H4 (cell line): ENCODE results near the gene SYNGR2. TPM values are rescaled to one million over a fixed set of nuclear protein-coding genes. Genes with fewer than 3 reads are reported as not detected.
"Not testable (repeated sequence)": the region's sequence is repeated elsewhere in the genome, so short reads cannot be mapped to it uniquely, and the experiment has no call there.

ENCODE experiments used
- DNase-seq: peaks from one replicate; pipeline ENCODE4 v3.0.0-alpha.2; 2015; ENCODE audit warnings: low spot score
- total RNA-seq: library from RNA; depleted of rRNA; stranded (reverse); fragments of >200 nt; shearing (Covaris generic); gene quantifications from 2 replicates; pipeline ENCODE4 v1.2.3, GENCODE V29; 2014

SYNGR2 gene
- total RNA-seq, 1 experiment from 2014 or later = 30.1 TPM

DNA sequence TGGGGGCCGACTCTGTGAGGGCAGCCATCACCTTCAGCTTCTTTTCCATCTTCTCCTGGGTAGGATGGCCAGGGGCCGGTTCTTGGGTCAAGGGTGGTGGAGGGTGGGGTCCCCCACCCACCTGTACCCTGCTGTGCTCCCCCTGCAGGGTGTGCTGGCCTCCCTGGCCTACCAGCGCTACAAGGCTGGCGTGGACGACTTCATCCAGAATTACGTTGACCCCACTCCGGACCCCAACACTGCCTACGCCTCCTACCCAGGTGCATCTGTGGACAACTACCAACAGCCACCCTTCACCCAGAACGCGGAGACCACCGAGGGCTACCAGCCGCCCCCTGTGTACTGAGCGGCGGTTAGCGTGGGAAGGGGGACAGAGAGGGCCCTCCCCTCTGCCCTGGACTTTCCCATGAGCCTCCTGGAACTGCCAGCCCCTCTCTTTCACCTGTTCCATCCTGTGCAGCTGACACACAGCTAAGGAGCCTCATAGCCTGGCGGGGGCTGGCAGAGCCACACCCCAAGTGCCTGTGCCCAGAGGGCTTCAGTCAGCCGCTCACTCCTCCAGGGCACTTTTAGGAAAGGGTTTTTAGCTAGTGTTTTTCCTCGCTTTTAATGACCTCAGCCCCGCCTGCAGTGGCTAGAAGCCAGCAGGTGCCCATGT, 3.3 kb downstream of the SYNGR2 start:
- DNase-seq = not testable (repeated sequence)

DNA sequence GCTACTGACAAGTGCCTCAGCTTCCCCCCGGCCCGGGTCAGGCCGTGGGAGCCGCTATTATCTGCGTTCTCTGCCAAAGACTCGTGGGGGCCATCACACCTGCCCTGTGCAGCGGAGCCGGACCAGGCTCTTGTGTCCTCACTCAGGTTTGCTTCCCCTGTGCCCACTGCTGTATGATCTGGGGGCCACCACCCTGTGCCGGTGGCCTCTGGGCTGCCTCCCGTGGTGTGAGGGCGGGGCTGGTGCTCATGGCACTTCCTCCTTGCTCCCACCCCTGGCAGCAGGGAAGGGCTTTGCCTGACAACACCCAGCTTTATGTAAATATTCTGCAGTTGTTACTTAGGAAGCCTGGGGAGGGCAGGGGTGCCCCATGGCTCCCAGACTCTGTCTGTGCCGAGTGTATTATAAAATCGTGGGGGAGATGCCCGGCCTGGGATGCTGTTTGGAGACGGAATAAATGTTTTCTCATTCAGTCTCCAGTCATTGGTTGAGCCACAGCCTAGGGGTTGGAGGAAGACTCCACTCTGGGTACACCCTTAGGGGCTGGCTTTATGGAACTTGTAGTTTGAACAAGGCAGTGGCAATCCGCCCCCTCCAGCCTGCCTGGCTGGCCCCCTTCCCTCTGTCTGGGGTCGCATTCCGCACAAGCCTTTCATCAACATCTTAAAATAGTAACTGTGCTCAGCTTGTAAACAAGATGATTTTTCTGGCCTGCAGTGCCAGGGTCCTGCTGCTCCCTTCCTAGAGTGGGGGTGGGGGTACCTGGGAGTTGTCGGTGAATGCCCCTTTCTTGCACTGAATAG, 4.1 kb downstream of the SYNGR2 start:
- DNase-seq = no peak

DNA sequence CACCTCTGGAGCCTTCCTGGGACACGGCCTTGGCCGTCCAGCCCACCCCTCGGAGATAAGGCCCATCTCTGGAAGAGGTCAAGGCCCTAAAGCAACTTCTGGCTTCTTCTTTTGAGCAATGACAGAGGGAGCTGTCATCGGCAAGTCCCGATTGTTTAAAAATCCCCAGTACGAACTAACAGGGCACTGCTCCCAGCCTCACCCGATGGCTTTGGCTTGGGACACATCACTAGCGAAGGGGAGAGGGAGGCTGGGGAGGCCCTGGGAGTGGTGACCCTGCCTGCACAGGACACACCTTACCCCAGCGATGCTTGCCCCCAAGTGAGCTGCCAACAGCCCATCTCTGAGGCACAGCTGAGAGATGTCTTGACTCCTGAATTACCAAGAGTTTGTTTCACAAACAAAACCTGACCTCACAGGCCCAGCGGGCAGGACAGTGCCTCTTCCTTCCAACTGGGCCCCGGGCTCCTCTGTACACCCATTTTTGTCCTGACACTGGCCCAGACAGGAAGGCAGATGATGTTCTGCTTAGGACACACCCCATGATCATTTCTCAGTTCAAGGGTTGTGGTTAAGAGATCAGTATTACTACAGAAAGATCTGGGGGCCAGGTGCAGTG, 4.8 kb downstream of the SYNGR2 start:
- DNase-seq = no peak

- no peak for DNase-seq
These were observed 6.0 kb downstream of the SYNGR2 start for GRCh38 chr17:78174346-78174869.

DNA sequence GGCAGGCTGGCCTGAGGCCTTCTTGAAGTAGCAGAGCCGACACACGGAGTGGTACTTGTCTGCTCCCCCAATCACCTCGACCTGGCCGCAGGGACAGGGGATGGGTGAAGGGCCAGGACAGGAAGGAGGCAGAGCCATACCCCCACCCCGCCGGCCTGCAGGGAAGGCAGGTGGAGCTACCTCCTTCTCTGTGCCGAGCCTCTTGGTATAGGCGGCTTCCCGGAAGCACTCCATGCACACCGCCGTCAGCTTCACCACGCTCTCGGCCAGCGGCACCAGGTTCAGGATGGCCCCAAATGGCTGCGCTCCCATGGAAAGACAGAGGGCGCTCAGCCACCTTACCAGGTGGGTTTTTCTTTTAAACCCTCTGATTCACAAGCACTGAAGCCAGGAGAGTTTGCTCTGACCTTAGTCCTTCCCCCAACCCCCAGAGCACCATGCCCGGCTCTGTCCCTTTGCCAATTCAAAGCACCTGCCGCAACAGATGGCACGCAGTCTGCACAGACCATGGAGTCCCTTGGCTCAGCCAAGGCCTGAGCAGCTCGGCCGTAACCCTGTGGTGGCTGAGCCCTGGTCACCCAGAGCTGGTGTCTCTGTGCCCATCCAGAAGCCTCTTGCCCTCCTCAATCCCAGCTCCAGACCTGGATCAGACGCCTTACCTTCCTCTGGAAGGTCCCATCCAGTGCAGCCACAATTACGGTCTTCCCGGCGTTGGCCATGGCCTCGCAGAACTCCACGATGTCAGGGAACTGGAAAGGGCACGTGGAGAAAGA, 6.7 kb downstream of the SYNGR2 start:
- DNase-seq = no peak

- no peak for DNase-seq
These were observed 7.2 kb downstream of the SYNGR2 start for GRCh38 chr17:78175643-78175981.

GRCh38 chr17:78176548-78177025, 8.2 kb downstream of the SYNGR2 start:
- DNase-seq = no peak

GRCh38 chr17:78179372-78179771, 11.0 kb downstream of the SYNGR2 start:
- DNase-seq = no peak

DNA sequence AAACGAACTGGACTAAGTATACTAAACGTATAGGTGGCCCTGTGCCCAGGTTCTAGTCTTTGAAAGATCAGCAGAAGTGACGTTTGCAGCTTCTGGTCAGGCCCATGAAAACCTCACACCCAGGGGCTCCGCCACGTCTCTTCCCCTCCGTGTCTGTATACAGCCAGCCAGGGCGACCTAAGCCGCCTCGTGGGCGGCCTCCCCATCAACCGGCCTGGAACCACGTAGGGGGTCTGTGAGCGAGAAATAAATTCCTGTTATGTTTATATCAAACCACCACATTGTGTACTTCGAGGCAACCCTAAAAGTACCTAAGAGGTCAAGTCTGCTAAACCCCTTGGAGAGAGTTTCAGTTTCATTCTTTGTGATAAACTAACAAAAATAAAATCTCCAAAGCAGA, 11.7 kb downstream of the SYNGR2 start:
- peak; percentile 52 for DNase-seq

GRCh38 chr17:78180508-78180907, 12.1 kb downstream of the SYNGR2 start:
- DNase-seq = no peak

DNA sequence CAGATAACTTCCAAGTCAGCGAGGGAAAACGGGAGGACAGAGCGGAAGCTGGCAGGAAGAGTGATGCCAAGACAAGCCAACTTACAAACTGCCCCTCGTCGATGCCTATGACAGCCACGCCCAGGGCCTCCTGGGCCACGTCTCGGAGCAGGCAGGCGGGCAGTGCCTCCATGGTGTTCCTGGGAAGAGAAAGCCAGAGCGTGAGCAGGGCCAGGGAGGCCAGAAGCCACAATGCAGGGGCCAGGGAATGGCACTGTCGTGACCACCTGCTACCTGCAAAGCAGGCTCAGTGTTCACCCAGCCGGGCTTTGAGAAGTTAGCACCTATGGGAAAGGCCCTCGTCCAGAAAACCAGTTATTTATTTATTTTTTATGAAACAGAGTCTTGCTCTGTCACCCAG, 14.1 kb downstream of the SYNGR2 start:
- DNase-seq = no peak

DNA sequence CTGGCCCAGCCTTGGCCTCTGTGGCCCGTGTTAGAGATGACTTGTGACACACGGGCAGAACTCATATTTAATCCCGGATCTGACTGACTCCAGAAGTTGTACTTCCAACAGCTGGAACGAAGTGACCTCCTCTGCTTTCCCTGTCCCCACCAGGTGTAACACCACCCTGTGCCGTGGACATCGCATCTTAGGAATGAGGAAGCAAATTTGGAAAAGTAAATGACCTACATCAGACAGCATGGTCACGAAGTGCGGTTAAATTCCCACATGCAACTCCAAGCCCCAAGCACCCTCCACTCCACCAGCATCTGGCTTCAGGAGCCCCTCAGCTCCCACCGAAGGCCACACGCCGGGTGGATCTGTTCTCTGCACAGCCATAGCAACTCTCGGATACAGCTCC, 15.5 kb downstream of the SYNGR2 start:
- no peak for DNase-seq

DNA sequence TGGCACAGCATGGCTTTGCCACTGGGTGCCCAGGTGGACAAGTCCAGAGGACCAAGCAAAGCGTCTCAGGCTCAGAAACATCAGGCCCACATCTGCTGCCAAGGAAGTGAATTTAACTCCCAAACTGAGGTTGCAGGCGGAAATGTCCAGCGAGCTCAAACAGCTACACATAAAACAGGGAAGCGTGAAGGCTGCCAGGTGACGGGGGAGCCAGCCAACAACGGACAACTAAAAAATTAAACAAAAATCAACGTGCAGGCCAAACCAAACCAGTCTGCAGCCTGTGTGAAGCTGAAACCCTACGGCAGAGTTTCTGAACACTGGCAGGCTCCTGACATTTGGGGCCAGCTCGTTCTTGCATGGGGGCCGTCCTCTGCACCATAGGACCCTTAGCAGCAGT, 16.0 kb downstream of the SYNGR2 start:
- no peak for DNase-seq

GRCh38 chr17:78184868-78185267, 16.5 kb downstream of the SYNGR2 start:
- no peak for DNase-seq

- peak; percentile 68 for DNase-seq
These were observed 17.8 kb downstream of the SYNGR2 start for GRCh38 chr17:78185981-78186691.

- DNase-seq = peak; percentile 94
These were observed 18.6 kb downstream of the SYNGR2 start, which contains the start of the genes AFMID and TK1 for GRCh38 chr17:78186692-78187595. TSS of gene AFMID (plus strand) at chr17:78187362. CDS start at chr17:78187371, 9 bp downstream. TSS of gene TK1 (minus strand) at chr17:78187052. CDS start at chr17:78186994, 58 bp downstream.

DNA sequence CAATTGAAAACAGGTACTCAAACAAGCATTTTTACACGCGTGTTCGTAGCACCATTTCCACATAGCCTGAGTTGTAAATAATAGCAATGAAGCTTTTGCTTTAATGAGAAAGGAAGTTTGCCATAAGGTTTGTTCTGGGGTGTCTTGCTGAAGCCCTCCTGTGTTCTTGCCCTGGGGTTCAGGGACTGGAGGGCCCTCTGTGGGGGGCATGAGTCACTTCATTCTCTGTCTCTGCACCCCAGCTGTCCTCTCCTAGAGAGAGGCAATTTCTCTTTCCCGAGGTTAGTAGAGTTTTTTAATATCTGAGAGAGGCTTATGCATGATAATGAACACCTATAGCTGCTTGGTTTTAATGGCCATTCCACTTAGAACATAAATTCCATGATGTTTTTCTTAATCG, 28.3 kb downstream of the SYNGR2 start:
- no peak for DNase-seq

- no peak for DNase-seq
These were observed 28.9 kb downstream of the SYNGR2 start for GRCh38 chr17:78197147-78197832.

DNA sequence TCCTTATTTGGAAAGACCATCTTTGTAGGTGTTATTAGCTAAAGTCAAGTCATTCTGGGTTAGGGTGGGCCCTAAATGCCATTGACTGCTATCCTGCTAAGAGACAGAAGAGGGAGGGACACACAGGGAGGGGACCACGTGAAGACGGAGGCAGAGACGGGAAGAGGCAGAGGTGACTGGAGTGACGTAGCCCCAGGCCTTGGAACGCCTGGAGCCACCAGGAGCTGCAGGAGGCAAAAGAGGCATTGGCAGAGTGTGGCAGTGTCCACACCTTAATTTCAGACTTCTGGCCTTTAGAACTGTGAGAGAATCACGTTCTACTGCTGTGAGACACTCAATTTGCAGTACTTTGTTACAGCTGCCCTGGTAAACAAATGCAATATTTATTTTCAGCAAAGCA, 32.1 kb downstream of the SYNGR2 start:
- no peak for DNase-seq
